Esophagus squamous epithelium (tissue), 5 donors: ENCODE measurements around the gene DNAH9. TPM values are rescaled to one million over a fixed set of nuclear protein-coding genes. Genes with fewer than 3 reads are reported as not detected.

Experiments
- DNase-seq: peaks from one replicate; lab custom pipeline; 2025; lab: John Stamatoyannopoulos, UW
- H3K27ac ChIP-seq, 4 donors: fragments of 200-600 bp; sonication (generic); one replicate each; pipeline ENCODE4 v1.5.1; 2016 to 2019; ENCODE audit warnings: mild to moderate bottlenecking in 1 of 4
- H3K27me3 ChIP-seq, 4 donors: fragments of 200-600 bp; sonication (generic); 1 replicate in 3 of 4; 2 replicates in 1 of 4; pipeline versions ENCODE4 v1.5.1 to v1.6.0; 2017 to 2021; ENCODE audit warnings: antibody characterized with exemption in 1 of 4
- H3K36me3 ChIP-seq, 3 donors: fragments of 200-600 bp; sonication (generic); one replicate each; pipeline ENCODE4 v1.5.1; 2016 to 2019
- H3K4me1 ChIP-seq, 3 donors: fragments of 200-600 bp; sonication (generic); one replicate each; pipeline ENCODE4 v1.5.1; 2017 to 2019
- H3K4me3 ChIP-seq, 4 donors: fragments of 200-600 bp; sonication (generic); 1 replicate in 3 of 4; 2 replicates in 1 of 4; pipeline ENCODE4 v1.5.1; 2016 to 2019; ENCODE audit warnings: mild to moderate bottlenecking in 2 of 4, moderate library complexity in 1 of 4
- H3K9me3 ChIP-seq, 3 donors: fragments of 200-600 bp; sonication (generic); one replicate each; pipeline ENCODE4 v1.5.1; 2016 to 2019
- CTCF ChIP-seq, 6 experiments: fragments of 450-650 bp in 4 of 6; fragments of 200-600 bp in 2 of 6; sonication (generic) in 2 of 6; IDR thresholded peaks; one replicate each; pipeline ENCODE4 v1.5.1; 2016 to 2019; ENCODE audit warnings: antibody characterized with exemption in 6 of 6, mild to moderate bottlenecking in 4 of 6, moderate library complexity in 4 of 6
- POLR2A ChIP-seq, 4 donors: fragments of 450-650 bp; IDR thresholded peaks; one replicate each; pipeline ENCODE4 v1.6.1; 2017; ENCODE audit warnings: antibody characterized with exemption in 4 of 4, mild to moderate bottlenecking in 4 of 4, moderate library complexity in 3 of 4
- WGBS, 2 donors: methylation state at CpG; one replicate each; pipeline ENCODE4 v1.1.5; 2018; 5-methylcytosine and 5-hydroxymethylcytosine counted together
- intact Hi-C: fragments of 100-400 bp; cut with DNase I; formaldehyde crosslinking; loops from one replicate; pipeline ENCODE4 v1.15.0; 2022
- total RNA-seq, 4 donors: library from RNA; depleted of rRNA; stranded (reverse); fragments of >200 nt; gene quantifications; one replicate each; pipeline ENCODE4 v1.1.0, GENCODE V29; 2016
- donor health status: DM: yes; HTN: yes; CAD: no.

The DNAH9 gene
- total RNA-seq, 4 donors from 2014 or later: 0.18 to 0.61 (median 0.29) TPM

GRCh38 chr17:11554542-11554941 lies 43.7 kb upstream of the DNAH9 start:
- no peak overlapping the region for H3K27ac ChIP-seq
- intact Hi-C loops: no loop called here
- TF ChIP-seq CTCF (IDR thresholded peaks at IDR 0.05) (no peak), POLR2A (IDR thresholded peaks at IDR 0.05) (no peak)
- no peaks in the 10 kb centered on the region for H3K36me3 ChIP-seq
- 74 to 86% methylated on average over 3 to 5 of the region's 5 CpGs for WGBS, 2 donors
- H3K4me3 ChIP-seq: no peak overlapping the region
- peaks cover 0 to 1% (median 0%) of the 10 kb centered on the region in 4 donors for H3K27me3 ChIP-seq
- no peak for DNase-seq
- H3K4me1 ChIP-seq: no peaks in the 10 kb centered on the region
- H3K9me3 ChIP-seq: no peaks in the 10 kb centered on the region

DNA sequence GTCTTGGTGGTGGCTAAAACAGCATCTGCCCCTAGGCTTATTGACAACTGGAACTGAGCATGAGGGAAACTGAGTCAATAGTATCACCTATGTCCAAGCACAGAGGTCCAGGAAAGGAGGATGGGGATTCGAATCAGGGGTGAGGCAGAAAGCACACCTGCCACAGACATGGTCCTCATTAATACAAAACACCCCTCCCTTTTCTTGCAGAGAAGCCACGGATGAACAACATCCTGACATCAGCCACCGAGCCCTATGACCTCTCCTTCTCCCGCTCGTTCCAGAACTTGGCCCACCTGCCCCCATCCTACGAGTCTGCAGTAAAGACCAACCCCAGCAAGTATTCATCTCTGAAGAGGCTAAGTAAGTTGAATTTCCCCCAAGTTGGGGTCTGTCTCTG lies 42.7 kb upstream of the DNAH9 start:
- no peaks in the 10 kb centered on the region for H3K36me3 ChIP-seq
- DNase-seq: no peak
- no peak overlapping the region for H3K4me3 ChIP-seq
- intact Hi-C loops: no loop called here
- TF ChIP-seq CTCF (IDR thresholded peaks at IDR 0.05) (no peak), POLR2A (IDR thresholded peaks at IDR 0.05) (no peak)
- H3K4me1 ChIP-seq: no peaks in the 10 kb centered on the region
- H3K27ac ChIP-seq: no peak overlapping the region
- H3K9me3 ChIP-seq: no peaks in the 10 kb centered on the region
- 77 to 88% methylated on average over 6 of the region's 6 CpGs for WGBS, 2 donors
- peaks cover 0 to 9% (median 0%) of the 10 kb centered on the region in 4 donors for H3K27me3 ChIP-seq

DNA sequence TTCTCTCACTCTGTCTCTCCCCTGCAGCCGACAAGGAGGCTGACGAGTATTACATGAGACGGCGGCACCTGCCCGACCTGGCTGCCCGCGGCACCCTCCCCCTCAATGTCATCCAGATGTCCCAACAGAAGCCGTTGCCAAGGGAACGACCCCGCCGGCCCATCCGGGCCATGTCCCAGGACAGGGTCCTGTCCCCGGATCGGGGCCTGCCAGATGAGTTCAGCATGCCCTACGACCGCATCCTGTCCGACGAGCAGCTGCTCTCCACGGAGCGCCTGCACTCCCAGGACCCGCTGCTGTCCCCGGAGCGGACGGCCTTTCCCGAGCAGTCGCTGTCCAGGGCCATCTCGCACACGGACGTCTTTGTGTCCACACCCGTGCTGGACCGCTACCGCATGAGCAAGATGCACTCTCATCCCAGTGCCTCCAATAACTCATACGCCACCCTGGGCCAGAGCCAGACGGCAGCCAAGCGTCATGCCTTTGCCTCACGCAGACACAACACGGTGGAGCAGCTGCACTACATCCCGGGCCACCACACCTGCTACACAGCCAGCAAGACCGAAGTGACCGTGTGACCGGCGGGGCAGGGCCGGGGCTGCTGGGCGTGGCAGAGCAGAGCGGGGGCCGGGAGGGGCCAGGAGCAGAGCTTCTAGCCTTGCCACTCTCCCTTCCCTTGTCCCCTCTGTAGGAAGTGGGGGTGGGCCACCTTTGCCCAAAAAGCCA lies 40.4 kb upstream of the DNAH9 start:
- no peak overlapping the region for H3K4me3 ChIP-seq
- no peaks in the 10 kb centered on the region for H3K36me3 ChIP-seq
- H3K9me3 ChIP-seq: no peaks in the 10 kb centered on the region
- WGBS, 2 donors: 88 to 90% methylated on average over 4 to 26 of the region's 46 CpGs
- no peaks in the 10 kb centered on the region for H3K4me1 ChIP-seq
- no peak for TF ChIP-seq CTCF (IDR thresholded peaks at IDR 0.05)
- TF ChIP-seq POLR2A (IDR thresholded peaks at IDR 0.05): no peak
- H3K27me3 ChIP-seq: peaks cover 0 to 9% (median 0%) of the 10 kb centered on the region in 4 donors
- DNase-seq: no peak
- H3K27ac ChIP-seq: no peak overlapping the region
- intact Hi-C loops: no loop called here

DNA sequence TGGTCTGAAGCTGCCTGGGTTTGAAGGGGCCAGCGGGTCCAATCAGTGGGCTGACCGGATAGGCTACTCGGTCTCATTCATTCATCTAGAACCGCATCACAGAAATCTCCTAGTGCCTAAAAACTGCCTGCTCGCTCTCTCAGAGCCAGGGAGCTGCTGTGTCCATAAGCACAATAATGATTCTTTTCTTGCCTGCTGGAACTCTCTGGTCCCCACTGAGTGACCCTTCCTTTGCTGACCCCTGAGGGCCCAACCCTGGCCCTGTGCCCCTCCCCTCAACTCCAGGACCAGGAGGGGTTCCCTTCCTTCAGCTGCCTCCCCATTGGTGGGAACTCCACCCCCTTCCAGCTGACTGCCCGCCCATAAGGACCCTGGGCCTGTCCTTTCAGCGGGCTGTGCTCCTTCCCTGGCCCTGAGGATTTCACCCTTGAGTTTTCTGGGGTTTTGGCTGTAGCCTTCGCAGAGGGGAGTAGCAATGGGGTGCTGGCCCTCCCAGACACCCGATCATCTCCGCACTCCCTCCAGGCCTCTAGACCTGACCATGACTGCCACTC lies 39.5 kb upstream of the DNAH9 start:
- H3K4me3 ChIP-seq: no peak overlapping the region
- H3K27me3 ChIP-seq: peaks cover 0 to 9% (median 0%) of the 10 kb centered on the region in 4 donors
- DNase-seq: no peak
- H3K4me1 ChIP-seq: no peaks in the 10 kb centered on the region
- H3K27ac ChIP-seq: no peak overlapping the region
- H3K36me3 ChIP-seq: no peaks in the 10 kb centered on the region
- no peaks in the 10 kb centered on the region for H3K9me3 ChIP-seq
- intact Hi-C loops: no loop called here
- WGBS, 2 donors: 88 to 90% methylated on average over 8 to 10 of the region's 10 CpGs
- no peak for TF ChIP-seq POLR2A (IDR thresholded peaks at IDR 0.05)
- TF ChIP-seq CTCF (IDR thresholded peaks at IDR 0.05): no peak

- Histone ChIP-seq H3K27ac (no peak overlapping the region), H3K9me3 (no peaks in the 10 kb centered on the region), H3K27me3 (peaks cover 0 to 9% (median 0%) of the 10 kb centered on the region in 4 donors), H3K36me3 (no peaks in the 10 kb centered on the region), H3K4me1 (no peaks in the 10 kb centered on the region), H3K4me3 (no peak overlapping the region)
- DNase-seq: no peak
- no peak for TF ChIP-seq POLR2A (IDR thresholded peaks at IDR 0.05)
- TF ChIP-seq CTCF (IDR thresholded peaks at IDR 0.05): no peak
- intact Hi-C loops: no loop called here
- 40 to 78% methylated on average over 1 to 4 of the region's 7 CpGs for WGBS, 2 donors
These were observed 38.7 kb upstream of the DNAH9 start for GRCh38 chr17:11559601-11560000.
